Type B pancreatic cell (in vitro differentiated cells): ENCODE results near the gene RNF144B. TPM values are rescaled to one million over a fixed set of nuclear protein-coding genes. Genes with fewer than 3 reads are reported as not detected.
"Not testable (repeated sequence)": the region's sequence is repeated elsewhere in the genome, so short reads cannot be mapped to it uniquely, and the experiment has no call there.

Experiments used
- DNase-seq: peaks from one replicate; pipeline ENCODE4 v3.0.0; 2021; ENCODE audit warnings: mixed read lengths; ENCODE audit not compliant: unreplicated experiment; ENCODE audit errors: extremely low spot score
- H3K27ac Mint-ChIP-seq: 2 replicates; pipeline ENCODE4 v1.8.0; 2021; ENCODE audit warnings: mild to moderate bottlenecking, mixed read lengths
- H3K27me3 Mint-ChIP-seq: 2 replicates; pipeline ENCODE4 v1.8.0; 2021; ENCODE audit warnings: mixed read lengths
- H3K36me3 Mint-ChIP-seq: 2 replicates; pipeline ENCODE4 v1.8.0; 2021; ENCODE audit warnings: mixed read lengths
- H3K4me1 Mint-ChIP-seq: one replicate; pipeline ENCODE4 v1.8.0; 2021; ENCODE audit warnings: mixed read lengths; ENCODE audit not compliant: unreplicated experiment
- H3K4me3 Mint-ChIP-seq: 2 replicates; pipeline ENCODE4 v1.8.0; 2021; ENCODE audit warnings: mild to moderate bottlenecking, mixed read lengths
- H3K9me3 Mint-ChIP-seq: 2 replicates; pipeline ENCODE4 v1.8.0; 2021; ENCODE audit warnings: mixed read lengths
- CTCF ChIP-seq: fragments of 200-600 bp; sonication (generic); conservative IDR thresholded peaks from 2 replicates; pipeline ENCODE4 v1.5.0; 2021; ENCODE audit warnings: antibody characterized with exemption, mild to moderate bottlenecking
- total RNA-seq: library from RNA; stranded (reverse); gene quantifications from 2 replicates; pipeline ENCODE4 v1.2.1, GENCODE V29; 2021; ENCODE audit warnings: low replicate concordance

RNF144B gene
- total RNA-seq, 1 donor from 2014 or later = 10.8 TPM

- no peaks in the 10 kb centered on the region for H3K27me3 Mint-ChIP-seq
- no peaks in the 10 kb centered on the region for H3K36me3 Mint-ChIP-seq
- TF ChIP-seq CTCF = no peak
- H3K4me3 Mint-ChIP-seq = no peak overlapping the region
- no peak for DNase-seq
- H3K27ac Mint-ChIP-seq = no peak overlapping the region
- H3K4me1 Mint-ChIP-seq = peaks cover 7% of the 10 kb centered on the region
- H3K9me3 Mint-ChIP-seq = no peaks in the 10 kb centered on the region
These were observed 34.3 kb upstream of the RNF144B start for GRCh38 chr6:18352842-18353241.

- H3K4me1 Mint-ChIP-seq = peaks cover 3% of the 10 kb centered on the region
- peaks cover 3% of the 10 kb centered on the region for H3K9me3 Mint-ChIP-seq
- no peak overlapping the region for H3K4me3 Mint-ChIP-seq
- H3K27me3 Mint-ChIP-seq = no peaks in the 10 kb centered on the region
- no peak for TF ChIP-seq CTCF
- DNase-seq = no peak
- no peaks in the 10 kb centered on the region for H3K36me3 Mint-ChIP-seq
- no peak overlapping the region for H3K27ac Mint-ChIP-seq
These were observed 33.9 kb upstream of the RNF144B start for GRCh38 chr6:18353251-18353650.

GRCh38 chr6:18357546-18357945 lies 29.6 kb upstream of the RNF144B start:
- H3K4me1 Mint-ChIP-seq, H3K36me3 Mint-ChIP-seq, H3K4me3 Mint-ChIP-seq, H3K27me3 Mint-ChIP-seq, H3K27ac Mint-ChIP-seq, DNase-seq: not testable (repeated sequence)
- H3K9me3 Mint-ChIP-seq = peaks cover 12% of the 10 kb centered on the region

- Mint-ChIP-seq H3K27ac (no peak overlapping the region), H3K36me3 (no peaks in the 10 kb centered on the region), H3K27me3 (no peaks in the 10 kb centered on the region), H3K4me3 (no peak overlapping the region), H3K9me3 (peaks cover 12% of the 10 kb centered on the region), H3K4me1 (no peaks in the 10 kb centered on the region)
- no peak for DNase-seq
- no peak for TF ChIP-seq CTCF
These were observed 27.8 kb upstream of the RNF144B start for GRCh38 chr6:18359237-18359885.

GRCh38 chr6:18360188-18360587 lies 27.0 kb upstream of the RNF144B start:
- Mint-ChIP-seq H3K36me3 (no peaks in the 10 kb centered on the region), H3K9me3 (peaks cover 12% of the 10 kb centered on the region), H3K4me3 (no peak overlapping the region), H3K4me1 (no peaks in the 10 kb centered on the region), H3K27me3 (no peaks in the 10 kb centered on the region), H3K27ac (peak overlapping the region; percentile 67)
- DNase-seq = no peak
- TF ChIP-seq CTCF = no peak

- H3K27ac Mint-ChIP-seq = no peak overlapping the region
- H3K9me3 Mint-ChIP-seq = peaks cover 12% of the 10 kb centered on the region
- H3K4me1 Mint-ChIP-seq = no peaks in the 10 kb centered on the region
These were observed 25.0 kb upstream of the RNF144B start for GRCh38 chr6:18362058-18362561.

More at GRCh38 chr6:18362058-18362561, 25.0 kb upstream of the RNF144B start:
- Mint-ChIP-seq H3K36me3 (no peaks in the 10 kb centered on the region), H3K4me3 (no peak overlapping the region), H3K27me3 (no peaks in the 10 kb centered on the region)
- no peak for TF ChIP-seq CTCF
- no peak for DNase-seq
